Gastroesophageal sphincter (tissue), 3 donors: ENCODE data around the gene RAD51B.

Experiments
- CTCF ChIP-seq, 4 experiments: fragments of 200-600 bp in 2 of 4; fragments of 450-650 bp in 2 of 4; sonication (generic) in 1 of 4; IDR thresholded peaks; one replicate each; pipeline ENCODE4 v1.5.1; 2017 to 2019; ENCODE audit warnings: antibody characterized with exemption in 4 of 4, mild to moderate bottlenecking in 2 of 4, moderate library complexity in 2 of 4
- POLR2A ChIP-seq, 2 donors: fragments of 450-650 bp; IDR thresholded peaks; one replicate each; pipeline ENCODE4 v1.6.1; 2017; ENCODE audit warnings: antibody characterized with exemption in 2 of 2, mild to moderate bottlenecking in 2 of 2, moderate library complexity in 1 of 2

GRCh38 chr14:67821121-67821520 lies 1.5 kb downstream of the RAD51B start:
- no peak for TF ChIP-seq CTCF (IDR thresholded peaks at IDR 0.05)
- no peak for TF ChIP-seq POLR2A (IDR thresholded peaks at IDR 0.05)
